NCI-H1694 treated with DMSO at 0.1 percent for 48 hours (cell line): Measurements from ENCODE around the gene PDHX.

Source experiments
- DNase-seq: peaks from one replicate; lab custom pipeline; 2025; lab: John Stamatoyannopoulos, UW

The PDHX gene

GRCh38 chr11:34957606-34958005 is 41.2 kb downstream of the PDHX start:
- DNase-seq, result no peak

GRCh38 chr11:34959770-34960169 is 43.4 kb downstream of the PDHX start:
- DNase-seq, result no peak

GRCh38 chr11:34960277-34960676 is 43.9 kb downstream of the PDHX start:
- no peak for DNase-seq

GRCh38 chr11:34962034-34962433 is 45.6 kb downstream of the PDHX start:
- no peak for DNase-seq

- DNase-seq, result no peak
These were observed 46.9 kb downstream of the PDHX start for GRCh38 chr11:34963351-34963750.

GRCh38 chr11:34964610-34965331 is 48.4 kb downstream of the PDHX start:
- no peak for DNase-seq

- no peak for DNase-seq
These were observed 52.4 kb downstream of the PDHX start for GRCh38 chr11:34968862-34969261.

- no peak for DNase-seq
These were observed 53.6 kb downstream of the PDHX start for GRCh38 chr11:34970033-34970432.

GRCh38 chr11:34970480-34970879 is 54.1 kb downstream of the PDHX start:
- no peak for DNase-seq

GRCh38 chr11:34971928-34972327 is 55.5 kb downstream of the PDHX start:
- DNase-seq, result no peak

- DNase-seq, result no peak
These were observed 55.9 kb downstream of the PDHX start for GRCh38 chr11:34972366-34972765.

GRCh38 chr11:34972892-34973291 is 56.5 kb downstream of the PDHX start:
- no peak for DNase-seq

GRCh38 chr11:34975482-34975881 is 59.1 kb downstream of the PDHX start:
- no peak for DNase-seq

- no peak for DNase-seq
These were observed 60.2 kb downstream of the PDHX start for GRCh38 chr11:34976496-34977088.

GRCh38 chr11:34977089-34977912 is 60.9 kb downstream of the PDHX start:
- DNase-seq, result no peak

- DNase-seq, result no peak
These were observed 62.1 kb downstream of the PDHX start for GRCh38 chr11:34978236-34979191.

- DNase-seq, result no peak
These were observed 68.1 kb downstream of the PDHX start for GRCh38 chr11:34984514-34984913.

- no peak for DNase-seq
These were observed 70.6 kb downstream of the PDHX start for GRCh38 chr11:34986883-34987520.

GRCh38 chr11:34987617-34988016 is 71.2 kb downstream of the PDHX start:
- no peak for DNase-seq

GRCh38 chr11:34988294-34989255 is 72.2 kb downstream of the PDHX start:
- no peak for DNase-seq
